CD4-positive, alpha-beta T cell (primary cell): ENCODE results near the gene PCDHAC1. TPM values are rescaled to one million over a fixed set of nuclear protein-coding genes. Genes with fewer than 3 reads are reported as not detected.

Source experiments
- ATAC-seq: fragments of 200-7000 bp; cut with Tn5 transposase; one replicate; pipeline ENCODE4 v1.10.0; 2022; ENCODE audit warnings: mild to moderate bottlenecking; ENCODE audit not compliant: poor library complexity
- CTCF ChIA-PET: fragments of 350-600 bp; sonication (Branson Sonifier 250); formaldehyde crosslinking; loops from one replicate; lab custom pipeline; 2021; ENCODE audit warnings: antibody characterized with exemption, inconsistent platforms; lab: Charles Lee
- POLR2A ChIA-PET: fragments of 350-600 bp; sonication (Branson Sonifier 250); formaldehyde crosslinking; loops from one replicate; lab custom pipeline; 2021; ENCODE audit warnings: antibody characterized with exemption, inconsistent platforms; lab: Charles Lee
- DNase-seq, 14 experiments: peaks; one replicate each; pipeline ENCODE4 v3.0.0-alpha.2; 2013 to 2020; ENCODE audit warnings: mixed read lengths in 2 of 14
- H3K27ac ChIP-seq, 2 donors: one replicate each; pipeline versions ENCODE4 v1.5.1 to v1.7.0; 2013; ENCODE audit warnings: low read length in 2 of 2, low read depth in 1 of 2, mild to moderate bottlenecking in 1 of 2
- H3K27me3 ChIP-seq, 2 experiments: 1 replicate in 1 of 2; 2 replicates in 1 of 2; pipeline versions ENCODE4 v1.6.1 to v1.7.0; 2013; ENCODE audit warnings: low read length in 2 of 2, control low read depth in 1 of 2, mild to moderate bottlenecking in 1 of 2, moderate library complexity in 1 of 2; ENCODE audit not compliant: insufficient read depth in 2 of 2, control insufficient read depth in 1 of 2
- H3K36me3 ChIP-seq: one replicate; pipeline ENCODE4 v1.6.1; 2013; ENCODE audit warnings: low read length, control low read depth; ENCODE audit not compliant: insufficient read depth
- H3K4me1 ChIP-seq: one replicate; pipeline ENCODE4 v1.6.1; 2013; ENCODE audit warnings: low read length, control low read depth; ENCODE audit not compliant: insufficient read depth
- H3K4me3 ChIP-seq: one replicate; pipeline ENCODE4 v1.5.1; 2013; ENCODE audit warnings: mild to moderate bottlenecking, low read length, moderate library complexity
- H3K9me3 ChIP-seq, 2 experiments: 1 replicate in 1 of 2; 2 replicates in 1 of 2; pipeline versions ENCODE4 v1.6.1 to v1.7.0; 2013; ENCODE audit warnings: low read length in 2 of 2, mild to moderate bottlenecking in 2 of 2, control low read depth in 1 of 2, moderate library complexity in 1 of 2; ENCODE audit not compliant: control insufficient read depth in 1 of 2, insufficient read depth in 1 of 2
- H3K27ac Mint-ChIP-seq: one replicate; pipeline ENCODE4 v1.8.0; 2020; ENCODE audit warnings: mixed read lengths
- H3K27me3 Mint-ChIP-seq: one replicate; pipeline ENCODE4 v1.8.0; 2021; ENCODE audit warnings: mixed read lengths
- H3K36me3 Mint-ChIP-seq: one replicate; pipeline ENCODE4 v1.8.0; 2021; ENCODE audit warnings: low read depth, mixed read lengths
- H3K4me1 Mint-ChIP-seq: one replicate; pipeline ENCODE4 v1.8.0; 2021; ENCODE audit warnings: low read depth, mixed read lengths
- H3K4me3 Mint-ChIP-seq: one replicate; pipeline ENCODE4 v1.8.0; 2020; ENCODE audit warnings: mild to moderate bottlenecking, mixed read lengths
- H3K9me3 Mint-ChIP-seq: one replicate; pipeline ENCODE4 v1.8.0; 2020; ENCODE audit warnings: mixed read lengths
- CTCF ChIP-seq: fragments of 200-600 bp; IDR thresholded peaks from one replicate; pipeline ENCODE4 v1.8.0; 2022; ENCODE audit warnings: antibody characterized with exemption, mild to moderate bottlenecking
- intact Hi-C, 2 experiments: fragments of 100-400 bp; cut with DNase I in 1 of 2; cut with micrococcal nuclease in 1 of 2; formaldehyde crosslinking; loops; one replicate each; pipeline versions ENCODE4 v1.15.1 to v1.9.0; 2023 to 2025; cut with DNase I, micrococcal nuclease
- total RNA-seq, 174 experiments: library from RNA in 2 of 174; stranded (reverse) in 2 of 174; gene quantifications; one replicate each; pipeline ENCODE4 v1.2.3 and lab custom pipeline; 2021 to 2026

The PCDHAC1 gene
- total RNA-seq, 2 experiments from 2014 or later, result not detected

DNA sequence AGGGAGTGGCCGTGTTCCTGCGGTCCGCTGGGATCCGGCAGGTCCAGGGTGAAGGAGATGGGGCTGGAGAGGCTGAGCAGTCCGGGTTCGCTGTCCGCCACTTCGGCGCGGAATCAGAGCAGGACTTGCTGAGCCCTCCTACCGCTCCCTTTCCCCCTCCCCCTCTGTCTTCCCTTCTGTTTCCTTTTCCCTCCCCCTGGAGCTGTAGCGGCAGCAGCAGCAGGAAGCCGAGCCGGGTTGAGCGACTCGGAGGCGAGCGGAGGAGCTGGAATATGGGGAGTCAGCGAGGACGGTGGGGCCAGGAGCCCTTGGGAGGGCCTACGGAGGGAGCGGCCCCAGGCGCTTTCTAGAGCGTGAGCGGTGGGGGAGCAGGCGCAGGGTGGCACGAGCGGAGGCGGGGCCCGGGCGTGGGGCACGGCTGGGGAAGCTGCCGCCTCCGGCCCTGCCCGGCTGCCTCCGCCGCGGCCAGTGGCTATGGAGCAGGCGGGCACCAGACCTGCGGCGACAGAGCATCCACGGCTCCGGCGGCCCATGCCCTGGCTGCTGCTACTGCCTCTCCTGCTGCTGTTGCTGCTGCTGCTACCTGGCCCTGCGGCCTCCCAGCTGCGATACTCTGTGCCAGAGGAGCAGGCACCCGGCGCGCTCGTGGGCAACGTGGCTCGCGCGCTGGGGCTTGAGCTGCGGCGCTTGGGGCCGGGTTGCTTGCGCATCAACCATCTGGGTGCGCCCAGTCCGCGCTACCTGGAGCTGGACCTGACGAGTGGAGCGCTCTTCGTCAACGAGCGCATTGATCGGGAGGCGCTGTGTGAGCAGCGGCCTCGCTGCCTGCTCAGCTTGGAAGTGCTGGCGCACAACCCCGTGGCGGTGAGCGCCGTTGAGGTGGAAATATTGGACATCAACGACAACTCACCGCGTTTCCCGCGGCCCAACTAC lies 40.5 kb downstream of the PCDHAC1 start, which contains the start of gene PCDHAC2:
PCDHAC2 (plus strand) TSS at position 184 of the 933 bp plus-strand sequence; CDS start at position 475, 291 bp downstream.
- Mint-ChIP-seq H3K4me1 (no peaks in the 10 kb centered on the region), H3K4me3 (no peak within 1 kb of the TSS), H3K27ac (no peak within 1 kb of the TSS), H3K36me3 (no peaks in the 10 kb centered on the region), H3K9me3 (peaks cover 2% of the 10 kb centered on the region), H3K27me3 (peaks cover 72% of the 10 kb centered on the region)
- Histone ChIP-seq H3K27me3 (peaks cover 20 to 24% of the 10 kb centered on the region in 2 experiments), H3K9me3 (peaks cover 0 to 20% of the 10 kb centered on the region in 2 experiments), H3K4me3 (no peak within 1 kb of the TSS), H3K36me3 (no peaks in the 10 kb centered on the region), H3K4me1 (no peaks in the 10 kb centered on the region), H3K27ac (no peak within 1 kb of the TSS)
- intact Hi-C loops, result no loop called here
- CTCF ChIA-PET, result no interaction called here
- no peak for ATAC-seq
- POLR2A ChIA-PET, result no interaction called here
- TF ChIP-seq CTCF, result no peak
- no peak for DNase-seq

- no peaks in the 10 kb centered on the region for H3K36me3 Mint-ChIP-seq
- ChIA-PET POLR2A (no interaction called here), CTCF (no interaction called here)
- intact Hi-C loops, result no loop called here
- Histone ChIP-seq H3K27ac (no peak overlapping the region), H3K4me3 (no peak overlapping the region), H3K27me3 (peaks cover 20 to 24% of the 10 kb centered on the region in 2 experiments), H3K9me3 (peaks cover 0 to 20% of the 10 kb centered on the region in 2 experiments), H3K36me3 (no peaks in the 10 kb centered on the region), H3K4me1 (no peaks in the 10 kb centered on the region)
- ATAC-seq, result no peak
- H3K9me3 Mint-ChIP-seq, result peaks cover 2% of the 10 kb centered on the region
- H3K27ac Mint-ChIP-seq, result no peak overlapping the region
- H3K4me1 Mint-ChIP-seq, result no peaks in the 10 kb centered on the region
- no peak overlapping the region for H3K4me3 Mint-ChIP-seq
- DNase-seq, result no peak
- peaks cover 75% of the 10 kb centered on the region for H3K27me3 Mint-ChIP-seq
- TF ChIP-seq CTCF, result no peak
Measured at GRCh38 chr5:140967226-140967893, 41.3 kb downstream of the PCDHAC1 start.

DNA sequence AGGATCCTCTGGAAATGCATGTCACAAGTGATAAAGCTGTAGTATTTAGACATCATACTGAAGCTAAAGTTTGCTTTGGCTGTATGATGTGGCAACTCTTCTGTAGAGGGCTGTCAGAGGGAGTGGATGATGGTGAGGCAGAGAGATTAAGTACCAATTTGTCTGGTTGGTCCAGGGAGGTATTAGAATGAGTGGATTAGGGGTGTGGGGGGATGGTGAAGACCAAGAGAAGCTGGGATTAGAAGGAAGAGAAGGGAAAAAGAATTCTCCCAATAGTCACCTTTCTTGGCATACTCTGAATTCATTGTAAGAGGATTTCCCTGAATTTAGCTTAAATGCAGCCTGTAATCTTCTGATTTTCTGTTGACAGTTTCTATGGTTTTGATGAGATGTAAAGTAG lies 43.8 kb downstream of the PCDHAC1 start:
- intact Hi-C loops, result no loop called here
- Histone ChIP-seq H3K4me1 (no peaks in the 10 kb centered on the region), H3K9me3 (peaks cover 0 to 20% of the 10 kb centered on the region in 2 experiments), H3K4me3 (no peak overlapping the region), H3K27ac (no peak overlapping the region), H3K36me3 (no peaks in the 10 kb centered on the region), H3K27me3 (peaks cover 22 to 24% of the 10 kb centered on the region in 2 experiments)
- ChIA-PET CTCF (no interaction called here), POLR2A (no interaction called here)
- Mint-ChIP-seq H3K27ac (no peak overlapping the region), H3K36me3 (no peaks in the 10 kb centered on the region), H3K4me1 (no peaks in the 10 kb centered on the region), H3K27me3 (peaks cover 63% of the 10 kb centered on the region), H3K4me3 (no peak overlapping the region), H3K9me3 (no peaks in the 10 kb centered on the region)
- no peak for TF ChIP-seq CTCF
- ATAC-seq, result no peak
- DNase-seq, result no peak
